HL-60 (cell line): Measurements from ENCODE around the gene CDH19.
A peak's percentile ranks its signal among the peaks of the same experiment; 100 is the strongest.

ENCODE experiments used
- DNase-seq, 2 experiments: peaks; one replicate each; pipeline ENCODE4 v3.0.0-alpha.2; 2010 to 2020; ENCODE audit warnings: low read depth in 1 of 2, low spot score in 1 of 2
- H3K27ac ChIP-seq: fragments of 250-450 bp; sonication (Bioruptor Pico); replicated peaks from 2 replicates; pipeline ENCODE4 v1.5.1; 2020; ENCODE audit warnings: mild to moderate bottlenecking, moderate library complexity
- H3K27me3 ChIP-seq: fragments of 250-450 bp; sonication (Bioruptor Pico); 2 replicates; pipeline ENCODE4 v1.5.1; 2021; ENCODE audit warnings: mild to moderate bottlenecking, moderate library complexity; ENCODE audit not compliant: insufficient read depth, poor library complexity, severe bottlenecking
- H3K4me3 ChIP-seq: replicated peaks from 2 replicates; pipeline ENCODE4 v1.5.1; 2011; ENCODE audit warnings: mild to moderate bottlenecking, control low read depth, low read length; ENCODE audit not compliant: insufficient read depth
- CTCF ChIP-seq: IDR thresholded peaks from one replicate; pipeline ENCODE4 v1.5.1; 2011; ENCODE audit warnings: low read length, control low read depth, inconsistent platforms; ENCODE audit not compliant: insufficient read depth
- GABPA ChIP-seq: IDR thresholded peaks from 2 replicates; pipeline ENCODE4 v1.6.1; 2012; ENCODE audit warnings: low read depth
- POLR2AphosphoS5 ChIP-seq: IDR thresholded peaks from 2 replicates; pipeline ENCODE4 v1.6.1; 2012; ENCODE audit warnings: low read depth
- REST ChIP-seq: IDR thresholded peaks from 2 replicates; pipeline ENCODE4 v1.6.1; 2012; ENCODE audit warnings: low read depth; ENCODE audit not compliant: insufficient replicate concordance
- SPI1 ChIP-seq: IDR thresholded peaks from 2 replicates; pipeline ENCODE4 v1.6.1; 2012; ENCODE audit warnings: low read depth, mild to moderate bottlenecking, borderline replicate concordance

The CDH19 gene

DNA sequence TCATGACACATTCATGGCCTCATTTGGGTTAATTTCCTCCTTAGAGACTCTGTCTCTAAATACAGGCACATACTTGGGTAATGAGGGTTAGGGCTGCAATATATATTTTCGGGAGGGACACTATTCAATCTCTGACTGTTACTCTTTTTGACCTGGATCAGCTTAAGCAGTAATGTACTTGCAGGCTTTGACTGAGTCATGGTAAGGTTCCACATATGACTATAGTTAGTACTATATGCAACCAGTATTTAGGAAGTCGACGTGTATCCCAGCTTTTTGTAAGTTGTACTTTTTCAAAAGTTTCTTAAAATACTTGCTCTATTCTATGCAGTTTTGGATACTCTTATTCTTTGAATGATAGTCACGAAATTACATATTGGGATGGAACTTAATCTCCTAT, 37.2 kb upstream of the CDH19 start:
- Histone ChIP-seq H3K4me3 (no peak overlapping the region), H3K27ac (peak overlapping the region; percentile 19), H3K27me3 (no peaks in the 10 kb centered on the region)
- TF ChIP-seq POLR2AphosphoS5 (no peak), CTCF (no peak), GABPA (no peak), SPI1 (no peak), REST (no peak)
- no peak for DNase-seq

DNA sequence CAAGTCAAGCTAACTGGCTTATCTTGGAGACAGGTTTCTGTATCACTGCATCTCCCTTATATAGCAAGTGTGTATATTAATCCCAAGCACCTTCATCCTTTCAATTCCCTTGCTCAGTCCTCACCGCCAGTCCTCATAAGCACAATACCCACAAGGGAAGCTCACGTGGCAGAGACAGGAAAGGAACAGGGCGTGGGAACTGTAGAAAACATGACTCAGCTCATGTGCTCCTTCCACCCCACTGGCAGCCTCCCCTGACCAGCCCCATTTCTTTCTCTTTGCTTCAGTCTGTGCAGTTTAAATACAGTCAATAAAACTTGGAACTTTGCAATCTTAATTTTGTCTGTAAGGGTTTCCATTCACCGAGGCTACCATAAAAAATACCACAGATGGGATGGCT, 36.5 kb upstream of the CDH19 start:
- peak overlapping the region; percentile 19 for H3K27ac ChIP-seq
- no peaks in the 10 kb centered on the region for H3K27me3 ChIP-seq
- peak; percentile 11 to 57 for DNase-seq
- no peak for TF ChIP-seq CTCF
- TF ChIP-seq SPI1 = no peak
- TF ChIP-seq REST = no peak
- no peak for TF ChIP-seq GABPA
- no peak overlapping the region for H3K4me3 ChIP-seq

GRCh38 chr18:66638856-66639629, 35.2 kb upstream of the CDH19 start:
- Histone ChIP-seq H3K27ac (peak overlapping the region; percentile 30; the same call in 1 of the 2 replicates), H3K4me3 (no peak overlapping the region), H3K27me3 (no peaks in the 10 kb centered on the region)
- DNase-seq = peak in 1 of 2 experiments; percentile 35
- TF ChIP-seq GABPA (no peak), SPI1 (peak; percentile 46; the same call in 1 of the 2 replicates), POLR2AphosphoS5 (no peak)

GRCh38 chr18:66635342-66635741, 31.5 kb upstream of the CDH19 start:
- no peaks in the 10 kb centered on the region for H3K27me3 ChIP-seq
- no peak for DNase-seq
- no peak overlapping the region for H3K4me3 ChIP-seq
- no peak for TF ChIP-seq POLR2AphosphoS5
- no peak for TF ChIP-seq SPI1
- no peak for TF ChIP-seq GABPA
- TF ChIP-seq REST = no peak
- no peak for TF ChIP-seq CTCF
- H3K27ac ChIP-seq = no peak overlapping the region
